Stimulated activated CD4-positive, alpha-beta T cell treated with anti-CD3 and anti-CD28 coated beads, Interleukin-4, amount 100 ng/mL, for 4 hours (primary cell): ENCODE measurements around the gene GOLGA5.
"Not testable (repeated sequence)": the region's sequence is repeated elsewhere in the genome, so short reads cannot be mapped to it uniquely, and the experiment has no call there.

Source experiments
- DNase-seq, 2 experiments: peaks; one replicate each; pipeline ENCODE4 v3.0.0-alpha.2; 2020

The GOLGA5 gene, protein sequence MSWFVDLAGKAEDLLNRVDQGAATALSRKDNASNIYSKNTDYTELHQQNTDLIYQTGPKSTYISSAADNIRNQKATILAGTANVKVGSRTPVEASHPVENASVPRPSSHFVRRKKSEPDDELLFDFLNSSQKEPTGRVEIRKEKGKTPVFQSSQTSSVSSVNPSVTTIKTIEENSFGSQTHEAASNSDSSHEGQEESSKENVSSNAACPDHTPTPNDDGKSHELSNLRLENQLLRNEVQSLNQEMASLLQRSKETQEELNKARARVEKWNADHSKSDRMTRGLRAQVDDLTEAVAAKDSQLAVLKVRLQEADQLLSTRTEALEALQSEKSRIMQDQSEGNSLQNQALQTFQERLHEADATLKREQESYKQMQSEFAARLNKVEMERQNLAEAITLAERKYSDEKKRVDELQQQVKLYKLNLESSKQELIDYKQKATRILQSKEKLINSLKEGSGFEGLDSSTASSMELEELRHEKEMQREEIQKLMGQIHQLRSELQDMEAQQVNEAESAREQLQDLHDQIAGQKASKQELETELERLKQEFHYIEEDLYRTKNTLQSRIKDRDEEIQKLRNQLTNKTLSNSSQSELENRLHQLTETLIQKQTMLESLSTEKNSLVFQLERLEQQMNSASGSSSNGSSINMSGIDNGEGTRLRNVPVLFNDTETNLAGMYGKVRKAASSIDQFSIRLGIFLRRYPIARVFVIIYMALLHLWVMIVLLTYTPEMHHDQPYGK

GRCh38 chr14:92793709-92794546 lies at the start of gene GOLGA5:
Gene GOLGA5 (plus strand): TSS chr14:92794305. CDS start chr14:92797438, 3,133 bp downstream.
- DNase-seq: peak; percentile 97 to 98

DNA sequence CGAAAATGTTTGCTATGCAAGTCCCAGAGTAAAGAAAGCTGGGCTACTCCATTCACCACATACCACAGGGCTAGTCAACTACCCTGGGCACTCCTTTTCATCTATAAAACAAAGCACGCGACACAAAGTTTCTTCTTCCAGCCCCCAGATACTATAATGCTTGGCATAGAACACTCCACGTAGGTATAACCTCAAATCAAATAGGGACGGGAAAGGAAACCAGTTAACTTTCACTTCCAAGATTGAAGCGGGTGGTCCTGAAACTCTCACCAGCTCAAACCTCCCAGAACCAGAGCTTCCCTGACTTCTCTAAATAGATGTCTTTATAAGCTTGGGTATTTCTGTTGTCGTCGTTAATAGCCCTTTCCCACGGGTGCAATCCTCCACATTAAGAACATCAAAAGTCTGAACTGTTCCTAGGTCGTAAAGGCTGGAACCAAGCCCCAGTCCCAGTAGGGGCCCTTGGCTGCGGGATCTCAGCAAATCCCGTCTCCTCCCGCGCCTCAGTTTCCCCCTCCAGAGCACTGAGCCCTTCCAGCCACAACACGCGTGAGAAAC lies 46.3 kb upstream of the GOLGA5 start:
- DNase-seq: no peak

DNA sequence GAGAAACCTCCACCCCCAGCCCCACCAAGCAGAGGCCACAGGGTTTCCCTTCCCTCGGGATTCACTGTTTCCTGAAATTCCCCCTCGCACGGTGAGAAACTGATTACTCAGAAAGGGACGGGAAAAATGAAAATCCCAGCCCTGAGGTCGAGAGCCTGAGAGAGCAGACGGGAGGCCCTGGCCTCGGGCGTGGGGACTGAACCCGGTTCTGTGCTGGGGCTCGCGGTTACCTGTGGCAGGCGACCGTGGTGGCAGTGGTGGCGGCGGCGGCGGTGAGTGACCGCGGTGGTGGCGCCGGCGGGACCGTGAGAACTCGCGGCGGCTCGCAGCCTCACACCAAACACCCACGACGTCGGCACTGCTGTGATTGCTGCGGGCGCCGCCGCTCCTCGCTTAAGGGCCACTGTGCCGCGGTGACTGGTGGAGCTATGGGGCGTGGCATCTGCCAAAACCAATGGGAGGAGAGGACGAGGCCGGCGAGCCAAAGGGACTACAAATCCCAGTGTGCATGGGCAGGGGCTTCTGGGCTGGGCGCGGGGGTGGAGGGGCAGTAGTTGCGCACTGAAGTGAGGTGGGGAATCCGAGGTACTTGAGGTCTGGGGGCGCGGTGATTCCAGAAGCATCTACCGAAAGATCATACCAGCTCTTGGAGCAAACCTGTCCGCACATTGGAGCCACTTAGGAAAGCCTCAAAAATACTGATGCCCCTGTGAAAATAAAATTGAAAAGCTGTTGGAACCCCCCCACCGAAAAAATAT lies 45.7 kb upstream of the GOLGA5 start, which contains the start of gene LGMN:
Gene LGMN (minus strand): TSS at position 369 of the 758 bp plus-strand sequence. CDS start 15,841 bp downstream, outside the sequence.
- DNase-seq: peak; percentile 77 to 88

- peak in 1 of 2 experiments; percentile 52 for DNase-seq
Observed at GRCh38 chr14:92750222-92750728, 43.8 kb upstream of the GOLGA5 start.

DNA sequence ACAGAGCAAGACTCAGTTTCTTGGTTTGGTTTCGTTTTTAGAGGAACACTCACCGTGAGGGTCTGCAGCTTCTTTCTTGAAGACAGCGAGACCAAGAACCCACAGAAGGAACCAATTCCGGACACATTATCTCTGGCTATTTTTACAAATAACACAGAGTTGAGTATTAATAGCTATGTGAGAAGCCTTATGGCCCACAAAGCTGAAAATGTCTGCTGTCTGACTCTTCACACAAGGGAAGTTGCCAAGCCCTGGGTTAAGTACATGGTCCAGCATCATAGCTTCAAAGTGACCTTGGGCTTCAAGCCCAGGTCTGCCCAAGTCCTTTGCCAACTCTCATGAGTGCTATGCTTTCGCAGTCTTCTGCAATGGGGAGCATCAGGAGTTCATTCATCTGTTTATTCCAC lies 43.1 kb upstream of the GOLGA5 start:
- DNase-seq: no peak

GRCh38 chr14:92751819-92752218 lies 42.3 kb upstream of the GOLGA5 start:
- DNase-seq: no peak

GRCh38 chr14:92753250-92753649 lies 40.9 kb upstream of the GOLGA5 start:
- DNase-seq: no peak

DNA sequence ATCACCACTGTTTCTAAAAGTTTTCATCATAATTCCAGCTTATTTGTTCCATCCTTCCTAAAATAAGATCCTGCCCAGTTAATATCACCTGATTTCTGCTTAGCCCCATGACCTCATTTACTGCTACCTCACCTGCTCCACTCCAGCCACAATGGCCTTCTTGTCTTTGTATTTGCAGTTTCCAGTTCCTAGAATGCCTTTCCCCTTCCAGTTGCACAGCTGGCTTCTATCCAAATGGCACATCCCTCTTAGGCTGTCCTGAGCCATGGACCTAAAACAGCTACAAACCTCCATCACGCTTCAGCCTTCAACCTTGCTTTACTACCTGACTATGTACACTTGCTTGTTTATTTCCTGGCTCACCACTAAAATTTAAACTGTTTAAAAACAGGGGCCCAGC lies 39.1 kb upstream of the GOLGA5 start:
- DNase-seq: no peak

DNA sequence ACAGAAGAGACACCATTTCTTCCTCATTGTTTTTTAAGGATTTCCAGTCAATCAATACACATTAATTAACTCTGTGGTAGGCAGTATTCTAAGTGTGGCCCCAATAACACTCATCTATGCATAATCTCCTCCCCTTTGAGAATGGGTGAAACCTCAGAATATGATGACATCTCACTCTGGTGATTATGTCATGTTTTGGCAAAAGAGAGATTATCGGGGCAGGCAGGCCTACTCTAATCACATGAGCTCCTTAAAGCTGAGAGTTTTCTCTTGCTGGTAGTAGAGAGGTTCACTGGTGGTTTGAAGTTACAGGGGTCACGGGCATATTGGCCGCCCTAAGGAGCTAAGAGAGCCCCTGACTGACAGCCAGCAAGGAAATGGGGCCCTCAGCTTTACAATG lies 38.6 kb upstream of the GOLGA5 start:
- no peak for DNase-seq

DNA sequence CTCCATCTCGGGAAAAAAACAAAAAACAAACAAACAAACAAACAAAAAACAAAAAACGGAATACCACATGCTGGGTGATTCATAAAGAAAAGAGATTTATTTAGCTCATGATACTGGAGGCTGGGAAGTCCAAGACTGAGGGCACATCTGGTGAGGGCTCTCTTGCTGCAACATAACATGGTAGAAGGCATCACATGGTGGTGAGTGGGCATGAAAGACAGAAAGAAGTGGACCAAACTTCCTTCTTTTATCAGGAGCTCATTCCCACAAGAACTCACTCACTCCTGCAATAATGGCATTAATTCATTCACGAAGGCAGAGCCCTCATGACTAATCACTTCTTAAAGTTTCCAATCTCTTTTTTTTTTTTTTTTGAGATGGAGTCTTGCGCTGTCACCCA lies 37.7 kb upstream of the GOLGA5 start:
- DNase-seq: no peak

DNA sequence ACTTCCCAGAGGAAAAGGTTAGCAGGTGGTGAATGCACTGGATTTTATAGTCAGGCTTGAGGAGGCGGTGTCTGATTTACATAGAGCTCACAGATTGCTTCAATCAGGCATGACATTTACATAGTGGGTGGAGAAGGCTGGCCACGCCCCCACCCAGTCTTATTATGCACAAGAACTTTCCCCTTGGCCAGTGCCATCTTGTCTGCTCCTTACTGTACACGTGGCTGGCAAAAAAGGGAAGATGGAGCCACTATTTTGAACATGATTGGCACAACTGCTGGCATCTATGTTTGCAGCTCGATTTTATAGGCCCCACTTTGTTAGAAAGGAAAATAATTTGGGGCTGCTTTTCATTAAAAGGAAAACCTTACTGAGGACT lies 34.8 kb upstream of the GOLGA5 start:
- DNase-seq: peak in 1 of 2 experiments; percentile 22

DNA sequence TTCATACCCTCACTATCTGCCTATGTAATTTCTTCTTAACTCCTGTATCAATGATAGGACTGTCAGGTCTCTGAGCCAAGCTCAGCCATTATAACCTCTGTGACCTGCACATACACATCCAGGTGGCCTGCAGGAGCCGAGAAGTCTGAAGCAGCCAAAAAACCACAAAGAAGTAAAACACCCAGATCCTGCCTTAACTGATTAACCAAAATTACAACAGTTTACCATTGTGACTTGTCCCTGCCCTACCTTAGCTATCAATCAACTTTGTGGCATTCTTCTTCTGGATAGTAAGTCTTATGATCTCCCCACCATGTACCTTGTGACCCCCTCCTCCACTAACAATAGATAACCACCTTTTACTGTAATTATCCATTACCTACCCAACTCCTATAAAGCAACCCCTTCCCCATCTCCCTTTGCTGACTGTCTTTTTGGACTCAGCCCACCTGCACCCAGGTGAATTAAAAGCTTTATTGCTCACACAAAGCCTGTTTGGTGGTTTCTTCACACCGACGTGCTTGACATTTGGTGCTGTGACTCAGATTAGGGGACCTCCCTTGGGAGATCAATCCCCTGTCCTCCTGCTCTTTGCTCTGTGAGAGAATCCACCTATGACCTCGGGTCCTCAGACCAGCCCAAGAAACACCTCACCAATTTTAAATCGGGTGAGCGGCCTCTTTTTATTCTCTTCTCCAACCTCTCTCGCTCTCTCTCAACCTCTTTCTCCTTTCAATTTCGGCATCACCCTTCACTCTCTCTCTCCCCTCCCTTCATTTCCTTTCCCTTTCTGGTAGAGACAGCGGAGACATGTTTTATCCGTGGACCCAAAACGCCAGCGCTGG lies 34.2 kb upstream of the GOLGA5 start:
- peak in 1 of 2 experiments; percentile 24 for DNase-seq

- no peak for DNase-seq
Observed at GRCh38 chr14:92760524-92760805, 33.6 kb upstream of the GOLGA5 start.

DNA sequence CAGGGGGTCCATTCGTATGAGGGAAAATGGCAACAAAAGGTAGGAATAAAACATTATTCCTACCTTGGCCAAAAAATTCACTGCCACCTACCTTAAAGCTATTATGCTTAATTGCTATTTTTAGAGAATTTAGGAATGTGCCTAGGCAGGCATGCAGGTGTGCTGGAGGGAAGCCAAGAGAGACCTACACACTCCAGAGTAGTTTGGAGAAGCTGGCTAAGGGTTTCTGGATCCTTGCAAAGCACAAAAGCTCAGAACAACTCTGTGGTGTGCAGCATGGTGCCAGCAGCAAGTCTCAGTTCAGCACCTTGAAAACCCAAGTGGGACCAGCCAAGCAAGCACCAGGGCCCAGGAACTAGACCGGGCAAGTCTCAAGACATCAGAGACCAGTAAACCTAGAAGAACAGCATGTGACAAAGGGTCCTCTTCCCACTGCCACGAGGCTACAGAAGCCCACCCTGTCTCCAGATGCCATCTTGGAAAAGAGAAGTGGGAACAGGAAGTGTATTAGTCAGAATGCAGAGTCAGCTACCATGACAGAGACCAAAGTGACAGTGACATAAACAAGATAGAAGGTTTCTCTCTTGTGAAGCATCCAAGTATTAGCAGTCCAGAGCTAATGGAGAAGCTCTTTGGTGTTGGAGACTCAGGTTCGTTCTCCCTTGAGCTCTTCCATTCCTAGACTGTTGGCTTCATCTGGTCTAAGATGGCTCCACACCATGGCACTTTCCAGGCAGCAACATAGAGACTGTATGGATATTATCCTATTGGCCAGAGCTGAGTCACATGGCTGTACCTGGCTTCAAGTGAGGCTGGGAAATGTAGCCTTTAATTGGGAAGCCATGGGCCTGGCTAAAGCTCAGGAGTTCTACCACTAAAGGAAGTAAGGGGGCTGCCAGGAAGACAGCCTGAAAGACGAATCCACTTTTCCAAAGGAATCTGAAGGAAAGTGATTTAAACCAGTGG lies 30.2 kb upstream of the GOLGA5 start:
- DNase-seq: not testable (repeated sequence)

- peak in 1 of 2 experiments; percentile 7 for DNase-seq
Observed at GRCh38 chr14:92768236-92768635, 25.9 kb upstream of the GOLGA5 start.

DNA sequence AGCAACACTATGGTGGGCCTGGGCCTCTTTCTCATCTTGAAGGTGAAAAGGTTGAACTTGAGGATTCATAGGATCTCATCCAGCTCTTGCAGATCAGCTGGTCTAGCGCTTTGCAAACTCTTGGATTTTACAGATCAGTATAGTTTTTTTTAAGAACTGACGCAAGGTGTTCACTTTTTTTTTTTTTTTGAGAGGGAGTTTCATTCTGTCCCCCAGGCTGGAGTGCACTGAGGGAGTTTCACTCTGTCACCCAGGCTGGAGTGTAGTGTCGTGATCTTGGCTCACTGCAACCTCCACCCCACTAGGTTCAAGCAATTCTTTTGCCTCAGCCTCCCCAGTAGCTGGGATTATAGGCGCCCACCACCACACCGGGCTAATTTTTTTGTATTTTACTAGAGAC lies 25.3 kb upstream of the GOLGA5 start:
- DNase-seq: no peak

- no peak for DNase-seq
Observed at GRCh38 chr14:92770484-92770883, 23.6 kb upstream of the GOLGA5 start.

DNA sequence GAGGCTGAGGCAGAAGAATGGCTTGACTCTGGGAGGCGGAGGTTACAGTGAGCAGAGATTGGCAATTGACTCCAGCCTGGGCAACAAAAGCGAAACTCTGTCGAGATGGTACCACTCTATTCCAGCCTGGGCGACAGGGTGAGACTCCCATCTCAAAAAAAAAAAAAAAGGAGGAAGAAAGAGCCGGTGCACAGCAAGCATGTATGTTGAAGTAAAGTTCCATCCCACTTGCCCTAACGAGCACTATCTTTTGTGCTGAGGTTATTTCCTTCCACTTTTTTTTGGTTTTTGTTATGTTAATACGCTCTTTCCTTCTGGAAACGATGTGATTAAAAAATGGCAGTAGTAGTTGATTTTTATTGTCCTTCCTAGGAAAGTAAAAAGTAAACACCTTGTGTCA lies 19.5 kb upstream of the GOLGA5 start:
- no peak for DNase-seq

- DNase-seq: not testable (repeated sequence)
Observed at GRCh38 chr14:92775292-92775691, 18.8 kb upstream of the GOLGA5 start.
